Neural cell (in vitro differentiated cells): ENCODE results near the gene GLDC. TPM values are rescaled to one million over a fixed set of nuclear protein-coding genes. Genes with fewer than 3 reads are reported as not detected.
"Not testable (repeated sequence)": the region's sequence is repeated elsewhere in the genome, so short reads cannot be mapped to it uniquely, and the experiment has no call there.

ENCODE experiments used
- H2AFZ ChIP-seq: fragments of 200-600, 300-800 bp; sonication (generic), shearing (Covaris generic); 2 replicates; pipeline ENCODE4 v1.6.0; 2014; ENCODE audit warnings: low read depth, mild to moderate bottlenecking, antibody characterized with exemption, low read length, moderate library complexity
- H3F3A ChIP-seq: fragments of 200-600 bp; shearing (Covaris generic); 2 replicates; pipeline ENCODE4 v1.6.1; 2016; ENCODE audit warnings: mild to moderate bottlenecking, moderate library complexity, mixed read lengths, antibody characterized with exemption, low read length; ENCODE audit not compliant: insufficient read depth, poor library complexity, severe bottlenecking
- H3K27ac ChIP-seq: fragments of 200-600, 300-800 bp; sonication (generic), shearing (Covaris generic); 2 replicates; pipeline ENCODE4 v1.5.1; 2014; ENCODE audit warnings: mild to moderate bottlenecking, low read length, moderate library complexity
- H3K27me3 ChIP-seq: fragments of 300-800, 200-600 bp; sonication (generic), shearing (Covaris generic); 2 replicates; pipeline ENCODE4 v1.6.0; 2014; ENCODE audit warnings: mild to moderate bottlenecking, low read depth, low read length, moderate library complexity; ENCODE audit not compliant: insufficient read depth
- H3K36me3 ChIP-seq: fragments of 300-800, 200-600 bp; sonication (generic), shearing (Covaris generic); 2 replicates; pipeline ENCODE4 v1.5.1; 2014; ENCODE audit warnings: mild to moderate bottlenecking, antibody characterized with exemption, low read length, moderate library complexity; ENCODE audit not compliant: insufficient read depth
- H3K4me2 ChIP-seq: fragments of 300-800, 200-600 bp; sonication (generic), shearing (Covaris generic); 2 replicates; pipeline ENCODE4 v1.6.0; 2014; ENCODE audit warnings: mild to moderate bottlenecking, low read length
- H3K4me3 ChIP-seq: fragments of 300-800, 200-600 bp; sonication (generic), shearing (Covaris generic); 2 replicates; pipeline ENCODE4 v1.5.1; 2014; ENCODE audit warnings: mild to moderate bottlenecking, low read length, moderate library complexity
- H3K79me2 ChIP-seq: fragments of 200-600 bp; shearing (Covaris generic); replicated peaks from 2 replicates; pipeline ENCODE4 v1.6.0; 2014; ENCODE audit warnings: mild to moderate bottlenecking, low read length, moderate library complexity; ENCODE audit not compliant: insufficient read depth
- H3K9ac ChIP-seq: fragments of 300-800, 200-600 bp; sonication (generic), shearing (Covaris generic); 2 replicates; pipeline ENCODE4 v1.6.1; 2016; ENCODE audit warnings: mild to moderate bottlenecking, low read length, mixed read lengths
- H3K9me2 ChIP-seq: fragments of 200-600 bp; shearing (Covaris generic); 2 replicates; pipeline ENCODE4 v1.6.1; 2016; ENCODE audit warnings: mild to moderate bottlenecking, low read length, mixed read lengths; ENCODE audit not compliant: insufficient read depth
- H3K9me3 ChIP-seq: fragments of 200-600, 300-800 bp; sonication (generic), shearing (Covaris generic); 2 replicates; pipeline ENCODE4 v1.6.1; 2016; ENCODE audit warnings: mild to moderate bottlenecking, mixed run types, low read length, moderate library complexity, mixed read lengths
- H4K20me1 ChIP-seq: fragments of 200-600 bp; shearing (Covaris generic); 2 replicates; pipeline ENCODE4 v1.6.1; 2016; ENCODE audit warnings: mild to moderate bottlenecking, mixed run types; ENCODE audit not compliant: insufficient read depth
- CTCF ChIP-seq: fragments of 450-650 bp; IDR thresholded peaks from 2 replicates; pipeline ENCODE4 v1.5.1; 2014; ENCODE audit warnings: antibody characterized with exemption, mild to moderate bottlenecking, moderate library complexity; ENCODE audit not compliant: poor library complexity, severe bottlenecking
- EP300 ChIP-seq: fragments of 450-650 bp; conservative IDR thresholded peaks from 2 replicates; pipeline ENCODE4 v1.6.1; 2014; ENCODE audit warnings: antibody characterized with exemption, mild to moderate bottlenecking, moderate library complexity; ENCODE audit not compliant: poor library complexity, severe bottlenecking
- EZH2 ChIP-seq: fragments of 200-600, 300-800 bp; shearing (Covaris generic), sonication (generic); IDR thresholded peaks from 2 replicates; pipeline ENCODE4 v1.6.1; 2014; ENCODE audit warnings: antibody characterized with exemption, low read length, borderline replicate concordance, mild to moderate bottlenecking; ENCODE audit not compliant: insufficient read depth, poor library complexity, severe bottlenecking
- MXI1 ChIP-seq: fragments of 450-650 bp; conservative IDR thresholded peaks from 2 replicates; pipeline ENCODE4 v1.6.1; 2014; ENCODE audit warnings: antibody characterized with exemption, mild to moderate bottlenecking; ENCODE audit not compliant: poor library complexity, severe bottlenecking
- POLR2AphosphoS5 ChIP-seq: IDR thresholded peaks from 2 replicates; pipeline ENCODE4 v1.6.1; 2012
- RAD21 ChIP-seq: fragments of 450-650 bp; conservative IDR thresholded peaks from 2 replicates; pipeline ENCODE4 v1.6.1; 2014; ENCODE audit warnings: antibody characterized with exemption, mild to moderate bottlenecking, moderate library complexity
- REST ChIP-seq: IDR thresholded peaks from 2 replicates; pipeline ENCODE4 v1.6.1; 2012; ENCODE audit warnings: borderline replicate concordance
- SMC3 ChIP-seq: fragments of 450-650 bp; conservative IDR thresholded peaks from 2 replicates; pipeline ENCODE4 v1.6.1; 2014; ENCODE audit warnings: antibody characterized with exemption, mild to moderate bottlenecking, moderate library complexity; ENCODE audit not compliant: poor library complexity
- TAF1 ChIP-seq: IDR thresholded peaks from 2 replicates; pipeline ENCODE4 v1.6.1; 2012; ENCODE audit warnings: low read depth
- polyA plus RNA-seq: library from polyadenylated mRNA; depleted of rRNA; stranded (reverse); fragments of >200 nt; gene quantifications from 2 replicates; pipeline ENCODE4 v1.2.3, GENCODE V29; 2014

Gene GLDC
- polyA plus RNA-seq, 1 donor from 2014 or later: 11.4 TPM

GRCh38 chr9:6622784-6623183 is 22.7 kb downstream of the GLDC start:
- not testable (repeated sequence) for H3K4me3 ChIP-seq, H3K79me2 ChIP-seq, H3K27me3 ChIP-seq, H3F3A ChIP-seq, H3K4me2 ChIP-seq, H3K9me2 ChIP-seq, H4K20me1 ChIP-seq, H3K36me3 ChIP-seq, H2AFZ ChIP-seq, H3K9ac ChIP-seq, H3K27ac ChIP-seq, H3K9me3 ChIP-seq

DNA sequence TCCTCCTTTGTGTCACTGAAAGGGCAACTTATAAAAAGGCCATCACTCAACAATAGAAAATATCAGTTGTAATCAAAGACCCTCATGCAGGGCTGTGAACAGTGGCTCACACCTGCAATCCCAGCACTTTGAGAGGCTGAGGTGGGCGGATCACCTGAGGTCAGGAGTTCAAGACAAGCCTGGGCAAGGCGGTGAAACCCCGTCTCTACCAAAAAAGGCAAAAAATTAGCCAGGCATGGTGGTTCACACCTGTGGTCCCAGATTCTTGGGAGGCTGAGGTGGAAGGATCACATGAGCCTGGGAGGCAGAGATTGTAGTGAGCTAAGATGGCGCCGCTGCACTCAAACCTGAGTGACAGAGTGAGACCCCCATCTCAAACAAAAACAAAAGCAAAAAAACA is 24.7 kb downstream of the GLDC start:
- no peak overlapping the region for H3K27ac ChIP-seq
- no peaks in the 10 kb centered on the region for H3K36me3 ChIP-seq
- H3K9ac ChIP-seq: no peak overlapping the region
- H3K9me3 ChIP-seq: no peaks in the 10 kb centered on the region
- H3K27me3 ChIP-seq: no peaks in the 10 kb centered on the region
- no peak overlapping the region for H3K4me2 ChIP-seq
- no peaks in the 10 kb centered on the region for H3F3A ChIP-seq
- no peaks in the 10 kb centered on the region for H3K9me2 ChIP-seq
- H2AFZ ChIP-seq: no peak overlapping the region
- no peaks in the 10 kb centered on the region for H4K20me1 ChIP-seq
- TF ChIP-seq SMC3: no peak
- no peak for TF ChIP-seq TAF1
- no peak for TF ChIP-seq POLR2AphosphoS5
- TF ChIP-seq RAD21: no peak
- TF ChIP-seq EZH2: no peak
- H3K4me3 ChIP-seq: no peak overlapping the region
- no peaks in the 10 kb centered on the region for H3K79me2 ChIP-seq

GRCh38 chr9:6620353-6620752 is 25.2 kb downstream of the GLDC start:
- Histone ChIP-seq H2AFZ (no peak overlapping the region), H4K20me1 (no peaks in the 10 kb centered on the region), H3K4me3 (no peak overlapping the region), H3K27ac (no peak overlapping the region), H3K4me2 (no peak overlapping the region), H3K9me2 (no peaks in the 10 kb centered on the region), H3K36me3 (no peaks in the 10 kb centered on the region), H3K9ac (no peak overlapping the region), H3K79me2 (no peaks in the 10 kb centered on the region), H3K9me3 (no peaks in the 10 kb centered on the region), H3K27me3 (no peaks in the 10 kb centered on the region), H3F3A (no peaks in the 10 kb centered on the region)
- TF ChIP-seq SMC3 (no peak), RAD21 (no peak), REST (no peak), MXI1 (no peak), EZH2 (no peak), TAF1 (no peak), POLR2AphosphoS5 (no peak), EP300 (no peak), CTCF (no peak)
